B cell (primary cell): ENCODE results near the gene SPHK1. TPM values are rescaled to one million over a fixed set of nuclear protein-coding genes. Genes with fewer than 3 reads are reported as not detected.

Experiments
- ATAC-seq: fragments of 200-7000 bp; cut with Tn5 transposase; one replicate; pipeline ENCODE4 v1.10.0; 2021; ENCODE audit warnings: low read depth, mild to moderate bottlenecking, moderate number of reproducible peaks, moderate library complexity
- CTCF ChIA-PET: fragments of 350-600 bp; sonication (Branson Sonifier 250); formaldehyde crosslinking; loops from one replicate; lab custom pipeline; 2021; ENCODE audit warnings: antibody characterized with exemption, inconsistent platforms; lab: Charles Lee
- POLR2A ChIA-PET: fragments of 350-600 bp; sonication (Branson Sonifier 250); formaldehyde crosslinking; loops from one replicate; lab custom pipeline; 2021; ENCODE audit warnings: antibody characterized with exemption; lab: Charles Lee
- DNase-seq: peaks from one replicate; pipeline ENCODE4 v3.0.0; 2013
- H2AFZ ChIP-seq: 2 replicates; pipeline ENCODE4 v1.6.1; 2012; ENCODE audit warnings: mild to moderate bottlenecking, low read depth, low read length; ENCODE audit not compliant: insufficient read depth, poor library complexity, severe bottlenecking
- H3K27ac ChIP-seq, 2 donors: 1 replicate in 1 of 2; 2 replicates in 1 of 2; pipeline ENCODE4 v1.5.1; 2012 to 2013; ENCODE audit warnings: low read length in 2 of 2, mild to moderate bottlenecking in 2 of 2, moderate library complexity in 1 of 2
- H3K27me3 ChIP-seq, 4 experiments: fragments of 200-600 bp in 1 of 4; sonication (generic) in 1 of 4; replicated peaks in 1 of 4; 1 replicate in 2 of 4; 2 replicates in 2 of 4; pipeline versions ENCODE4 v1.6.1 to v1.7.0; 2013 to 2016; ENCODE audit warnings: low read length in 3 of 4, mild to moderate bottlenecking in 2 of 4, mixed read lengths in 1 of 4, moderate library complexity in 1 of 4; ENCODE audit not compliant: insufficient read depth in 4 of 4, control insufficient read depth in 3 of 4; ENCODE audit errors: control extremely low read depth in 1 of 4
- H3K36me3 ChIP-seq, 2 experiments: replicated peaks in 1 of 2; 1 replicate in 1 of 2; 2 replicates in 1 of 2; pipeline versions ENCODE4 v1.6.1 to v1.7.1; 2013; ENCODE audit warnings: low read length in 1 of 2; ENCODE audit not compliant: insufficient read depth in 2 of 2, control insufficient read depth in 1 of 2; ENCODE audit errors: control extremely low read depth in 1 of 2, extremely low read depth in 1 of 2
- H3K4me1 ChIP-seq, 2 donors: fragments of 200-600 bp in 1 of 2; sonication (generic) in 1 of 2; 1 replicate in 1 of 2; 2 replicates in 1 of 2; pipeline versions ENCODE4 v1.5.1 to v1.6.1; 2013 to 2017; ENCODE audit warnings: low read length in 2 of 2; ENCODE audit not compliant: control insufficient read depth in 2 of 2, insufficient read depth in 2 of 2
- H3K4me2 ChIP-seq: replicated peaks from 2 replicates; pipeline ENCODE3; 2012; ENCODE audit warnings: mild to moderate bottlenecking, low read depth, low read length; ENCODE audit not compliant: poor library complexity, severe bottlenecking
- H3K4me3 ChIP-seq, 5 experiments: fragments of 200-600 bp in 1 of 5; sonication (generic) in 1 of 5; 1 replicate in 3 of 5; 2 replicates in 2 of 5; pipeline versions ENCODE4 v1.5.1 to v1.7.0; 2011 to 2016; ENCODE audit warnings: low read length in 4 of 5, mild to moderate bottlenecking in 4 of 5, low read depth in 2 of 5, control low read depth in 1 of 5, moderate library complexity in 1 of 5; ENCODE audit not compliant: insufficient read depth in 1 of 5; ENCODE audit errors: control extremely low read depth in 1 of 5, extremely low read depth in 1 of 5
- H3K79me2 ChIP-seq: fragments of 200-600 bp; sonication (generic); one replicate; pipeline ENCODE4 v1.6.0; 2016; ENCODE audit warnings: low read length; ENCODE audit not compliant: control insufficient read depth, insufficient read depth
- H3K9ac ChIP-seq: fragments of 200-600 bp; sonication (generic); 2 replicates; pipeline ENCODE4 v1.6.1; 2017; ENCODE audit warnings: mild to moderate bottlenecking, low read length, moderate library complexity
- H3K9me3 ChIP-seq, 3 donors: one replicate each; pipeline versions ENCODE4 v1.6.1 to v1.7.1; 2013; ENCODE audit warnings: low read length in 2 of 3; ENCODE audit not compliant: control insufficient read depth in 2 of 3, insufficient read depth in 1 of 3; ENCODE audit errors: control extremely low read depth in 1 of 3
- H4K20me1 ChIP-seq: 2 replicates; pipeline ENCODE4 v1.6.0; 2012; ENCODE audit warnings: mild to moderate bottlenecking, low read length; ENCODE audit not compliant: insufficient read depth, control insufficient read depth, poor library complexity, severe bottlenecking
- H3K27ac Mint-ChIP-seq: one replicate; pipeline ENCODE4 v1.8.0; 2021; ENCODE audit warnings: mixed read lengths
- H3K27me3 Mint-ChIP-seq: one replicate; pipeline ENCODE4 v1.8.0; 2021; ENCODE audit warnings: mixed read lengths
- H3K4me1 Mint-ChIP-seq: one replicate; pipeline ENCODE4 v1.8.0; 2021; ENCODE audit warnings: mixed read lengths
- H3K4me3 Mint-ChIP-seq: one replicate; pipeline ENCODE4 v1.8.0; 2021; ENCODE audit warnings: mixed read lengths
- H3K9me3 Mint-ChIP-seq: one replicate; pipeline ENCODE4 v1.8.0; 2022; ENCODE audit warnings: mixed read lengths; ENCODE audit not compliant: insufficient read depth
- EZH2 ChIP-seq: IDR thresholded peaks from 2 replicates; pipeline ENCODE4 v1.6.1; 2012; ENCODE audit warnings: borderline replicate concordance, low read depth, mild to moderate bottlenecking, moderate library complexity, low read length; ENCODE audit not compliant: insufficient read depth, poor library complexity, severe bottlenecking
- WGBS: methylation state at CpG from one replicate; pipeline ENCODE4 v1.1.5; 2013; ENCODE audit warnings: missing lambda C conversion rate; ENCODE audit not compliant: insufficient coverage; 5-methylcytosine and 5-hydroxymethylcytosine counted together
- intact Hi-C: fragments of 100-400 bp; cut with micrococcal nuclease; formaldehyde crosslinking; loops from one replicate; pipeline ENCODE4 v1.10.0; 2022
- polyA plus RNA-seq: library from polyadenylated mRNA; depleted of rRNA; stranded (reverse); fragments of >200 nt; gene quantifications from 2 replicates; pipeline ENCODE4 v1.2.3, GENCODE V29; 2012
- total RNA-seq, 2 donors: library from RNA; stranded (reverse); fragments of 120-200 nt in 1 of 2; gene quantifications; 1 replicate in 1 of 2; 2 replicates in 1 of 2; pipeline versions ENCODE4 v1.2.3 to v1.2.4, GENCODE V29; 2013 to 2022
- TF ChIP-seq, protein P1 (sequence below): fragments of 200-600 bp; IDR thresholded peaks from one replicate; pipeline ENCODE4 v1.8.0; 2022; ENCODE audit warnings: antibody characterized with exemption, mild to moderate bottlenecking

The SPHK1 gene
- total and polyA plus RNA-seq, 2 donors (not counting 1 experiment from before 2014, with no cell fraction given), result 1.1 to 2.4 TPM

DNA sequence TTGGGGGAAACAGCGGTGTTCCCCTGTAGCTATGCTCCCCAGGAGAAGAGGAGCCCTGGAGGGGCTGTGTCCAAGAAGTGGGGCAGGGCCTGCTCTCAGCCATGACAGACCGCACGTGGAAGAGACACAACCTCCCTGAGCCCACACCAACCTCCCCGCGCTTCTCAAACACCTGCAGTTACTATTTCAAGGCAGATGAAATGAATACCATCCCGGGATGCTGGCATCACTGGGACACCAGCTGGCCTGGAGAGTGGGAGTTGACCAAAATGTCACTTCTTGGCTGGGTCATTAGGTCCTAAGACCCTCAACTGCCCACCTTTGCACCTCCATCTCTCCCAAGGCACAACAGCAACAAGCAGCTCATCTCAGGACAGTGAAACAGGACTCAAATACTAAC lies 32.0 kb downstream of the SPHK1 start:
- Mint-ChIP-seq H3K4me3 (no peak overlapping the region), H3K27ac (no peak overlapping the region), H3K9me3 (no peaks in the 10 kb centered on the region), H3K4me1 (peaks cover 50% of the 10 kb centered on the region), H3K27me3 (no peaks in the 10 kb centered on the region)
- ChIA-PET POLR2A (interaction anchor here (0.7 to 1.0 kb wide), 2 partner anchors 15 to 77 kb away, joined by 3 to 4 read pairs; no protein-coding TSS in a partner anchor), CTCF (interaction anchor here (0.8 to 17.6 kb wide), 5 partner anchors 8 to 39 kb away, joined by 3 to 265 read pairs (median 8); partner anchors contain the start of gene UBE2O)
- peaks cover 0 to 7% (median 0%) of the 10 kb centered on the region in 3 donors for H3K9me3 ChIP-seq
- H2AFZ ChIP-seq, result no peak overlapping the region
- peaks cover 47% of the 10 kb centered on the region for H4K20me1 ChIP-seq
- TF ChIP-seq, protein P1, sequence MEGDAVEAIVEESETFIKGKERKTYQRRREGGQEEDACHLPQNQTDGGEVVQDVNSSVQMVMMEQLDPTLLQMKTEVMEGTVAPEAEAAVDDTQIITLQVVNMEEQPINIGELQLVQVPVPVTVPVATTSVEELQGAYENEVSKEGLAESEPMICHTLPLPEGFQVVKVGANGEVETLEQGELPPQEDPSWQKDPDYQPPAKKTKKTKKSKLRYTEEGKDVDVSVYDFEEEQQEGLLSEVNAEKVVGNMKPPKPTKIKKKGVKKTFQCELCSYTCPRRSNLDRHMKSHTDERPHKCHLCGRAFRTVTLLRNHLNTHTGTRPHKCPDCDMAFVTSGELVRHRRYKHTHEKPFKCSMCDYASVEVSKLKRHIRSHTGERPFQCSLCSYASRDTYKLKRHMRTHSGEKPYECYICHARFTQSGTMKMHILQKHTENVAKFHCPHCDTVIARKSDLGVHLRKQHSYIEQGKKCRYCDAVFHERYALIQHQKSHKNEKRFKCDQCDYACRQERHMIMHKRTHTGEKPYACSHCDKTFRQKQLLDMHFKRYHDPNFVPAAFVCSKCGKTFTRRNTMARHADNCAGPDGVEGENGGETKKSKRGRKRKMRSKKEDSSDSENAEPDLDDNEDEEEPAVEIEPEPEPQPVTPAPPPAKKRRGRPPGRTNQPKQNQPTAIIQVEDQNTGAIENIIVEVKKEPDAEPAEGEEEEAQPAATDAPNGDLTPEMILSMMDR, result no peak
- no peak for TF ChIP-seq EZH2
- H3K27ac ChIP-seq, result no peak overlapping the region
- peaks cover 0 to 26% of the 10 kb centered on the region in 2 experiments for H3K36me3 ChIP-seq
- H3K4me2 ChIP-seq, result no peak overlapping the region
- DNase-seq, result no peak
- H3K4me1 ChIP-seq, result peaks cover 43 to 47% of the 10 kb centered on the region in 2 donors
- H3K9ac ChIP-seq, result no peak overlapping the region
- ATAC-seq, result no peak
- no peaks in the 10 kb centered on the region for H3K27me3 ChIP-seq
- H3K4me3 ChIP-seq, result no peak overlapping the region
- intact Hi-C loops, result no loop called here
- H3K79me2 ChIP-seq, result peaks cover 100% of the 10 kb centered on the region
- WGBS, result 100% methylated on average over 6 of the region's 6 CpGs

DNA sequence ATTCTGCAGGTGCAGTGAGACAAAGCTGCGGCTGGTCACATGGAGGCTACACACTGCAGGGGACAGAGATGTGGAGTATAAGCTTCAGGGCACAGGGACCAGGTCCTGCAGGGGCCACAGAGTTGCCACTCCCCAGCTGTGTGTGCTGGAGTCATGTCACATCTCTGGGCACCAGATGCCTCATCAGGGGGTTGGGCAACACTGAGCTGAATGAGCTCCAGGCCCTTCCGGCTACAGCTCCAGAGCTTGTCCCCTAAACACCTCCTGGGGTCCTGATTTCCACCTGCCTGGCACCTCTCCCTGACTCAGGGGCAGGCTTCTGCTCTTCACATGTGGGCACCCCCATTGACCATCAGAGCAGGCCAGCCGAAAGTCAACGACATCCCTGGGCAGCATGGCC lies 32.5 kb downstream of the SPHK1 start:
- Histone ChIP-seq H3K79me2 (peaks cover 100% of the 10 kb centered on the region), H3K9ac (no peak overlapping the region), H3K4me3 (no peak overlapping the region), H4K20me1 (peaks cover 50% of the 10 kb centered on the region), H3K4me2 (no peak overlapping the region), H2AFZ (no peak overlapping the region), H3K9me3 (peaks cover 0 to 7% (median 0%) of the 10 kb centered on the region in 3 donors), H3K27ac (no peak overlapping the region), H3K27me3 (no peaks in the 10 kb centered on the region), H3K36me3 (peaks cover 0 to 27% of the 10 kb centered on the region in 2 experiments), H3K4me1 (peaks cover 47 to 50% of the 10 kb centered on the region in 2 donors)
- intact Hi-C loops, result no loop called here
- ATAC-seq (no peak), DNase-seq (no peak)
- Mint-ChIP-seq H3K9me3 (no peaks in the 10 kb centered on the region), H3K27ac (no peak overlapping the region), H3K4me1 (peaks cover 53% of the 10 kb centered on the region), H3K4me3 (no peak overlapping the region), H3K27me3 (no peaks in the 10 kb centered on the region)
- CTCF ChIA-PET, result interaction anchor here (0.8 to 17.6 kb wide), 8 partner anchors 8 to 90 kb away, joined by 3 to 265 read pairs (median 8); partner anchors contain the start of gene UBE2O
- TF ChIP-seq, protein P1, result no peak
- no peak for TF ChIP-seq EZH2
- POLR2A ChIA-PET, result interaction anchor here (0.7 to 1.0 kb wide), 2 partner anchors 14 to 76 kb away, joined by 3 to 4 read pairs; no protein-coding TSS in a partner anchor
- 97% methylated on average over 4 of the region's 4 CpGs for WGBS
